GM12878 (cell line): ENCODE results near the gene ALDH1A1. TPM values are rescaled to one million over a fixed set of nuclear protein-coding genes. Genes with fewer than 3 reads are reported as not detected.

Experiments used
- ATAC-seq: fragments of 200-7000 bp; cut with Tn5 transposase; 3 replicates; pipeline ENCODE4 v1.9.1; 2020; ENCODE audit warnings: mild to moderate bottlenecking, moderate library complexity
- BruUV-seq: library from RNA; stranded (reverse); fragments of 400-500 nt; replicated peaks from 2 replicates; lab custom pipeline; 2021; lab: Mats Ljungman, UMichigan
- CTCF ChIA-PET: fragments of 300-600 bp; sonication (Branson Sonifier 250); formaldehyde crosslinking; extraction: SDS; loops from one replicate; lab custom pipeline; 2021; ENCODE audit warnings: inconsistent platforms; lab: Yijun Ruan, JAX
- POLR2A ChIA-PET: fragments of 350-600 bp; formaldehyde crosslinking; extraction: SDS; loops from one replicate; lab custom pipeline; 2021; ENCODE audit warnings: inconsistent platforms; lab: Charles Lee
- RAD21 ChIA-PET: fragments of 300-600 bp; sonication (Branson Sonifier 250); formaldehyde crosslinking; loops from one replicate; lab custom pipeline; 2023; ENCODE audit warnings: antibody characterized with exemption; ENCODE audit not compliant: unreplicated experiment; lab: Charles Lee
- SMC1A ChIA-PET: fragments of 300-600 bp; sonication (Branson Sonifier 250); formaldehyde crosslinking; loops from one replicate; lab custom pipeline; 2023; ENCODE audit not compliant: unreplicated experiment, uncharacterized antibody; lab: Charles Lee
- DNase-seq: peaks from one replicate; pipeline ENCODE4 v3.0.0-alpha.2; 2011; ENCODE audit warnings: low read depth, low spot score
- FAIRE-seq: peaks from 3 replicates; lab custom pipeline; 2011; peaks lifted over from hg19 to GRCh38; lab: Jason Lieb, UNC
- H2AFZ ChIP-seq: 2 replicates; pipeline ENCODE4 v1.6.0; 2011; ENCODE audit warnings: low read depth, low read length, control low read depth; ENCODE audit not compliant: control insufficient read depth
- H3K27ac ChIP-seq: 2 replicates; pipeline ENCODE4 v1.5.1; 2011; ENCODE audit warnings: control low read depth; ENCODE audit not compliant: control insufficient read depth, insufficient read depth
- H3K27me3 ChIP-seq, 2 experiments: replicated peaks in 1 of 2; 2 replicates each; pipeline versions ENCODE4 v1.6.0 to v1.6.1; 2011; ENCODE audit warnings: low read length in 1 of 2; ENCODE audit not compliant: control insufficient read depth in 2 of 2, insufficient read depth in 2 of 2
- H3K36me3 ChIP-seq, 2 experiments: 2 replicates each; pipeline ENCODE4 v1.5.1; 2011; ENCODE audit warnings: low read length in 1 of 2; ENCODE audit not compliant: control insufficient read depth in 2 of 2, insufficient read depth in 2 of 2
- H3K4me1 ChIP-seq: 2 replicates; pipeline ENCODE4 v1.6.1; 2011; ENCODE audit warnings: mild to moderate bottlenecking, low read length, moderate library complexity, mixed read lengths; ENCODE audit not compliant: control insufficient read depth, insufficient read depth
- H3K4me2 ChIP-seq: 2 replicates; pipeline ENCODE4 v1.6.0; 2011; ENCODE audit warnings: control low read depth; ENCODE audit not compliant: control insufficient read depth, insufficient read depth
- H3K4me3 ChIP-seq: fragments of 200-600 bp; sonication (generic); 2 replicates; pipeline ENCODE4 v1.5.1; 2016
- H3K79me2 ChIP-seq: 2 replicates; pipeline ENCODE4 v1.6.0; 2011; ENCODE audit warnings: low read length; ENCODE audit not compliant: control insufficient read depth, insufficient read depth
- H3K9ac ChIP-seq: 2 replicates; pipeline ENCODE4 v1.8.0; 2011; ENCODE audit warnings: low read length, control low read depth, mixed read lengths; ENCODE audit not compliant: control insufficient read depth, insufficient read depth
- H3K9me3 ChIP-seq: replicated peaks from 3 replicates; pipeline ENCODE4 v1.5.1; 2011; ENCODE audit warnings: mild to moderate bottlenecking, low read length; ENCODE audit not compliant: control insufficient read depth, insufficient read depth
- H4K20me1 ChIP-seq: 2 replicates; pipeline ENCODE4 v1.6.0; 2011; ENCODE audit not compliant: control insufficient read depth, insufficient read depth
- BCL11A ChIP-seq: IDR thresholded peaks from 2 replicates; pipeline ENCODE4 v1.6.1; 2011; ENCODE audit warnings: low read depth, low read length
- CBX5 ChIP-seq: sonication (generic); IDR thresholded peaks from 2 replicates; pipeline ENCODE4 v1.6.1; 2016; ENCODE audit warnings: low read depth, moderate library complexity, mild to moderate bottlenecking, inconsistent platforms
- JUNB ChIP-seq: IDR thresholded peaks from 2 replicates; pipeline ENCODE4 v1.6.1; 2016; ENCODE audit warnings: antibody characterized with exemption, mild to moderate bottlenecking
- MYC ChIP-seq: IDR thresholded peaks from 2 replicates; pipeline ENCODE4 v1.6.1; 2011; ENCODE audit warnings: mild to moderate bottlenecking, low read length, moderate library complexity, inconsistent platforms; ENCODE audit not compliant: insufficient read depth, insufficient replicate concordance, insufficient read length, severe bottlenecking
- NR2C2 ChIP-seq: IDR thresholded peaks from 2 replicates; pipeline ENCODE4 v1.6.1; 2011; ENCODE audit warnings: borderline replicate concordance, low read depth; ENCODE audit not compliant: control insufficient read depth, insufficient read length
- NRF1 ChIP-seq: conservative IDR thresholded peaks from 2 replicates; pipeline ENCODE4 v1.6.1; 2011; ENCODE audit warnings: mild to moderate bottlenecking, low read depth, low read length, improper control_type of control experiment
- POLR2AphosphoS5 ChIP-seq: IDR thresholded peaks from 2 replicates; pipeline ENCODE4 v1.6.1; 2011; ENCODE audit warnings: mild to moderate bottlenecking, low read length, inconsistent platforms
- RAD51 ChIP-seq: fragments of 450-650 bp; IDR thresholded peaks from 2 replicates; pipeline ENCODE4 v1.6.1; 2016; ENCODE audit warnings: moderate library complexity, mild to moderate bottlenecking, inconsistent platforms
- SPI1 ChIP-seq: IDR thresholded peaks from 2 replicates; pipeline ENCODE4 v1.6.1; 2011; ENCODE audit warnings: low read depth, mild to moderate bottlenecking, low read length, moderate library complexity, borderline replicate concordance; ENCODE audit not compliant: insufficient read depth
- STAT1 ChIP-seq: fragments of 450-650 bp; conservative IDR thresholded peaks from 2 replicates; pipeline ENCODE4 v1.6.1; 2014; ENCODE audit warnings: antibody characterized with exemption, mild to moderate bottlenecking
- in situ Hi-C: fragments of 300-500 bp; cut with MboI; formaldehyde crosslinking; loops from 9 replicates; pipeline ENCODE4 v1.14.3; 2018; ENCODE audit warnings: mixed read lengths
- intact Hi-C: fragments of 100-400 bp; cut with micrococcal nuclease; formaldehyde crosslinking; loops from one replicate; pipeline ENCODE4 v1.14.2; 2022; ENCODE audit not compliant: unreplicated experiment
- polyA plus RNA-seq, 11 experiments: library from polyadenylated mRNA; depleted of rRNA in 4 of 11; unstranded in 6 of 11; stranded (reverse) in 5 of 11; fragments of >200 nt; fragmentation: Nextera tagmentation in 4 of 11; fragmentation: Illumina TruSeq in 1 of 11; extraction: Ambion mirVana in 4 of 11; extraction: Trizol in 1 of 11; gene quantifications; 1 replicate in 1 of 11; 2 replicates in 10 of 11; pipeline versions ENCODE4 v1.2.1 to v1.2.3, GENCODE V29; 2011 to 2016; ENCODE audit warnings: inconsistent platforms in 2 of 11, missing spikeins in 2 of 11, low read depth in 1 of 11
- total RNA-seq, 4 experiments: library from RNA; depleted of rRNA in 3 of 4; stranded (reverse); fragments of >200 nt in 3 of 4; fragmentation: Illumina TruSeq in 1 of 4; extraction: Trizol in 1 of 4; gene quantifications; 2 replicates each; pipeline versions ENCODE4 v1.2.1 to v1.2.3, GENCODE V29; 2013 to 2021
- TF ChIP-seq, protein P1 (sequence below): IDR thresholded peaks from 2 replicates; pipeline ENCODE4 v1.6.1; 2012; ENCODE audit warnings: low read length, inconsistent platforms
- TF ChIP-seq, protein P2 (sequence below): fragments of 450-650 bp; IDR thresholded peaks from 2 replicates; pipeline ENCODE4 v1.6.1; 2018; ENCODE audit warnings: mild to moderate bottlenecking, low read depth, moderate library complexity; ENCODE audit not compliant: partially characterized antibody
- TF ChIP-seq, protein P3 (sequence below): fragments of 450-650 bp; IDR thresholded peaks from 2 replicates; pipeline ENCODE4 v1.6.1; 2016; ENCODE audit warnings: mild to moderate bottlenecking, moderate library complexity, borderline replicate concordance
- TF ChIP-seq, protein P4 (sequence below): IDR thresholded peaks from 2 replicates; pipeline ENCODE4 v1.6.1; 2012; ENCODE audit warnings: low read depth, low read length, improper control_type of control experiment
- TF ChIP-seq, protein P5 (sequence below): IDR thresholded peaks from 2 replicates; pipeline ENCODE4 v1.6.1; 2011; ENCODE audit warnings: low read depth, mild to moderate bottlenecking, low read length, moderate library complexity, borderline replicate concordance; ENCODE audit errors: extremely low read depth

Gene ALDH1A1
- total and polyA plus RNA-seq, 10 of the 15 experiments (the other 5 are each of a cell fraction or from before 2014, with no cell fraction given), result 0.03 to 0.54 TPM; not detected in 8

DNA sequence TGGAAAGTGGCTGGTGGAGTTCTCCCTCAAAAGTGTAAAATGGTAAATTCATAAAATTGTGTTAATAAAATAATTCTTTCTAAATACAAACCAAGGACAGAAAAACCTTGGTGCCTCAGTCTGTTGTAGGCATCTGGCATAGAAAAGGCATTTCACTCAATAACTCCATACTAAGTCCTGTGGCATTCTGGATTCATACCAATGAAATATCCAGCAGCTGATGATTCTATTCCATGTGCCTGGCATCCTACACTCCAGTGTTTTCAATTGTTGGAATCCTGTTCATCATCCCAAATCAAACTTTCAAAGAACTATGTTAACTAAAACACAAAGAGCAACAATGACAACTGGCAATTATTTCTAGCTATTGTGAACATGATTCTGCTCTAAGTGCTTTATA, 21.6 kb upstream of the ALDH1A1 start:
- Histone ChIP-seq H3K4me3 (no peak overlapping the region), H2AFZ (no peak overlapping the region), H3K36me3 (no peaks in the 10 kb centered on the region), H3K4me1 (no peaks in the 10 kb centered on the region), H3K79me2 (no peaks in the 10 kb centered on the region), H3K9me3 (no peaks in the 10 kb centered on the region), H3K9ac (no peak overlapping the region), H4K20me1 (no peaks in the 10 kb centered on the region), H3K27me3 (no peaks in the 10 kb centered on the region), H3K4me2 (no peak overlapping the region), H3K27ac (no peak overlapping the region)
- BruUV-seq, result no TSS peak
- ChIA-PET CTCF (interaction anchor here (0.7 kb wide), 1 partner anchor 104 kb away, joined by 3 read pairs; no protein-coding TSS in a partner anchor), SMC1A (no interaction called here), POLR2A (no interaction called here), RAD21 (no interaction called here)
- DNase-seq (no peak), FAIRE-seq (no peak), ATAC-seq (no peak)
- in situ Hi-C loops, result no loop called here
- intact Hi-C loops, result no loop called here
- TF ChIP-seq, protein P1, sequence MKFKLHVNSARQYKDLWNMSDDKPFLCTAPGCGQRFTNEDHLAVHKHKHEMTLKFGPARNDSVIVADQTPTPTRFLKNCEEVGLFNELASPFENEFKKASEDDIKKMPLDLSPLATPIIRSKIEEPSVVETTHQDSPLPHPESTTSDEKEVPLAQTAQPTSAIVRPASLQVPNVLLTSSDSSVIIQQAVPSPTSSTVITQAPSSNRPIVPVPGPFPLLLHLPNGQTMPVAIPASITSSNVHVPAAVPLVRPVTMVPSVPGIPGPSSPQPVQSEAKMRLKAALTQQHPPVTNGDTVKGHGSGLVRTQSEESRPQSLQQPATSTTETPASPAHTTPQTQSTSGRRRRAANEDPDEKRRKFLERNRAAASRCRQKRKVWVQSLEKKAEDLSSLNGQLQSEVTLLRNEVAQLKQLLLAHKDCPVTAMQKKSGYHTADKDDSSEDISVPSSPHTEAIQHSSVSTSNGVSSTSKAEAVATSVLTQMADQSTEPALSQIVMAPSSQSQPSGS, result no peak
- TF ChIP-seq STAT1 (no peak), POLR2AphosphoS5 (no peak), RAD51 (no peak), CBX5 (no peak), SPI1 (no peak), NR2C2 (no peak), MYC (no peak), JUNB (no peak), BCL11A (no peak), NRF1 (no peak)
- TF ChIP-seq, protein P2, sequence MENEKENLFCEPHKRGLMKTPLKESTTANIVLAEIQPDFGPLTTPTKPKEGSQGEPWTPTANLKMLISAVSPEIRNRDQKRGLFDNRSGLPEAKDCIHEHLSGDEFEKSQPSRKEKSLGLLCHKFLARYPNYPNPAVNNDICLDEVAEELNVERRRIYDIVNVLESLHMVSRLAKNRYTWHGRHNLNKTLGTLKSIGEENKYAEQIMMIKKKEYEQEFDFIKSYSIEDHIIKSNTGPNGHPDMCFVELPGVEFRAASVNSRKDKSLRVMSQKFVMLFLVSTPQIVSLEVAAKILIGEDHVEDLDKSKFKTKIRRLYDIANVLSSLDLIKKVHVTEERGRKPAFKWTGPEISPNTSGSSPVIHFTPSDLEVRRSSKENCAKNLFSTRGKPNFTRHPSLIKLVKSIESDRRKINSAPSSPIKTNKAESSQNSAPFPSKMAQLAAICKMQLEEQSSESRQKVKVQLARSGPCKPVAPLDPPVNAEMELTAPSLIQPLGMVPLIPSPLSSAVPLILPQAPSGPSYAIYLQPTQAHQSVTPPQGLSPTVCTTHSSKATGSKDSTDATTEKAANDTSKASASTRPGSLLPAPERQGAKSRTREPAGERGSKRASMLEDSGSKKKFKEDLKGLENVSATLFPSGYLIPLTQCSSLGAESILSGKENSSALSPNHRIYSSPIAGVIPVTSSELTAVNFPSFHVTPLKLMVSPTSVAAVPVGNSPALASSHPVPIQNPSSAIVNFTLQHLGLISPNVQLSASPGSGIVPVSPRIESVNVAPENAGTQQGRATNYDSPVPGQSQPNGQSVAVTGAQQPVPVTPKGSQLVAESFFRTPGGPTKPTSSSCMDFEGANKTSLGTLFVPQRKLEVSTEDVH, result no peak
- TF ChIP-seq, protein P3, sequence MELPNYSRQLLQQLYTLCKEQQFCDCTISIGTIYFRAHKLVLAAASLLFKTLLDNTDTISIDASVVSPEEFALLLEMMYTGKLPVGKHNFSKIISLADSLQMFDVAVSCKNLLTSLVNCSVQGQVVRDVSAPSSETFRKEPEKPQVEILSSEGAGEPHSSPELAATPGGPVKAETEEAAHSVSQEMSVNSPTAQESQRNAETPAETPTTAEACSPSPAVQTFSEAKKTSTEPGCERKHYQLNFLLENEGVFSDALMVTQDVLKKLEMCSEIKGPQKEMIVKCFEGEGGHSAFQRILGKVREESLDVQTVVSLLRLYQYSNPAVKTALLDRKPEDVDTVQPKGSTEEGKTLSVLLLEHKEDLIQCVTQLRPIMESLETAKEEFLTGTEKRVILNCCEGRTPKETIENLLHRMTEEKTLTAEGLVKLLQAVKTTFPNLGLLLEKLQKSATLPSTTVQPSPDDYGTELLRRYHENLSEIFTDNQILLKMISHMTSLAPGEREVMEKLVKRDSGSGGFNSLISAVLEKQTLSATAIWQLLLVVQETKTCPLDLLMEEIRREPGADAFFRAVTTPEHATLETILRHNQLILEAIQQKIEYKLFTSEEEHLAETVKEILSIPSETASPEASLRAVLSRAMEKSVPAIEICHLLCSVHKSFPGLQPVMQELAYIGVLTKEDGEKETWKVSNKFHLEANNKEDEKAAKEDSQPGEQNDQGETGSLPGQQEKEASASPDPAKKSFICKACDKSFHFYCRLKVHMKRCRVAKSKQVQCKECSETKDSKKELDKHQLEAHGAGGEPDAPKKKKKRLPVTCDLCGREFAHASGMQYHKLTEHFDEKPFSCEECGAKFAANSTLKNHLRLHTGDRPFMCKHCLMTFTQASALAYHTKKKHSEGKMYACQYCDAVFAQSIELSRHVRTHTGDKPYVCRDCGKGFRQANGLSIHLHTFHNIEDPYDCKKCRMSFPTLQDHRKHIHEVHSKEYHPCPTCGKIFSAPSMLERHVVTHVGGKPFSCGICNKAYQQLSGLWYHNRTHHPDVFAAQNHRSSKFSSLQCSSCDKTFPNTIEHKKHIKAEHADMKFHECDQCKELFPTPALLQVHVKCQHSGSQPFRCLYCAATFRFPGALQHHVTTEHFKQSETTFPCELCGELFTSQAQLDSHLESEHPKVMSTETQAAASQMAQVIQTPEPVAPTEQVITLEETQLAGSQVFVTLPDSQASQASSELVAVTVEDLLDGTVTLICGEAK, result no peak
- TF ChIP-seq, protein P4, sequence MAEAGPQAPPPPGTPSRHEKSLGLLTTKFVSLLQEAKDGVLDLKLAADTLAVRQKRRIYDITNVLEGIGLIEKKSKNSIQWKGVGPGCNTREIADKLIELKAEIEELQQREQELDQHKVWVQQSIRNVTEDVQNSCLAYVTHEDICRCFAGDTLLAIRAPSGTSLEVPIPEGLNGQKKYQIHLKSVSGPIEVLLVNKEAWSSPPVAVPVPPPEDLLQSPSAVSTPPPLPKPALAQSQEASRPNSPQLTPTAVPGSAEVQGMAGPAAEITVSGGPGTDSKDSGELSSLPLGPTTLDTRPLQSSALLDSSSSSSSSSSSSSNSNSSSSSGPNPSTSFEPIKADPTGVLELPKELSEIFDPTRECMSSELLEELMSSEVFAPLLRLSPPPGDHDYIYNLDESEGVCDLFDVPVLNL, result no peak
- TF ChIP-seq, protein P5, sequence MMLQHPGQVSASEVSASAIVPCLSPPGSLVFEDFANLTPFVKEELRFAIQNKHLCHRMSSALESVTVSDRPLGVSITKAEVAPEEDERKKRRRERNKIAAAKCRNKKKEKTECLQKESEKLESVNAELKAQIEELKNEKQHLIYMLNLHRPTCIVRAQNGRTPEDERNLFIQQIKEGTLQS, result no peak
